Stimulated activated CD4-positive, alpha-beta T cell treated with anti-CD3 and anti-CD28 coated beads, Interleukin-1b, Interleukin-23, amount 100 ng/mL, for 4 hours (primary cell): ENCODE data around the gene FAM90A1.
A peak's percentile ranks its signal among the peaks of the same experiment; 100 is the strongest.
"Not testable (repeated sequence)": the region's sequence is repeated elsewhere in the genome, so short reads cannot be mapped to it uniquely, and the experiment has no call there.

Source experiments
- DNase-seq, 2 donors: peaks; one replicate each; pipeline ENCODE4 v3.0.0-alpha.2; 2020; ENCODE audit warnings: low read depth in 2 of 2

Gene FAM90A1

GRCh38 chr12:8226992-8227731 is at the start of gene FAM90A1:
TSS of gene FAM90A1 (minus strand) at chr12:8227618. CDS start at chr12:8224832, 2,786 bp downstream.
- DNase-seq: not testable (repeated sequence)

GRCh38 chr12:8276397-8276796 is 49.0 kb upstream of the FAM90A1 start:
- DNase-seq: not testable (repeated sequence)

- not testable (repeated sequence) for DNase-seq
Measured at GRCh38 chr12:8266706-8267105, 39.3 kb upstream of the FAM90A1 start.

- DNase-seq: not testable (repeated sequence)
Measured at GRCh38 chr12:8264236-8264635, 36.8 kb upstream of the FAM90A1 start.

- DNase-seq: not testable (repeated sequence)
Measured at GRCh38 chr12:8261111-8261554, 33.7 kb upstream of the FAM90A1 start.

- DNase-seq: not testable (repeated sequence)
Measured at GRCh38 chr12:8256356-8256755, 28.9 kb upstream of the FAM90A1 start.

- DNase-seq: not testable (repeated sequence)
Measured at GRCh38 chr12:8254705-8255104, 27.3 kb upstream of the FAM90A1 start.

GRCh38 chr12:8252056-8252818 is 24.8 kb upstream of the FAM90A1 start:
- not testable (repeated sequence) for DNase-seq

GRCh38 chr12:8251616-8252015 is 24.2 kb upstream of the FAM90A1 start:
- not testable (repeated sequence) for DNase-seq

- not testable (repeated sequence) for DNase-seq
Measured at GRCh38 chr12:8246941-8247535, 19.6 kb upstream of the FAM90A1 start.

GRCh38 chr12:8243682-8244161 is 16.3 kb upstream of the FAM90A1 start:
- peak in 1 of 2 donors; percentile 49 for DNase-seq

GRCh38 chr12:8242880-8243681 is 15.7 kb upstream of the FAM90A1 start:
- peak; percentile 99 to 100 for DNase-seq

GRCh38 chr12:8242622-8242879 is 15.1 kb upstream of the FAM90A1 start:
- DNase-seq: not testable (repeated sequence)

- DNase-seq: peak in 1 of 2 donors; percentile 15
Measured at GRCh38 chr12:8241917-8242621, 14.7 kb upstream of the FAM90A1 start.

GRCh38 chr12:8240340-8241114 is 13.1 kb upstream of the FAM90A1 start:
- not testable (repeated sequence) for DNase-seq

- DNase-seq: not testable (repeated sequence)
Measured at GRCh38 chr12:8237031-8237430, 9.6 kb upstream of the FAM90A1 start.

GRCh38 chr12:8235316-8236157 is 8.1 kb upstream of the FAM90A1 start:
- DNase-seq: not testable (repeated sequence)

GRCh38 chr12:8234746-8235145 is 7.3 kb upstream of the FAM90A1 start:
- DNase-seq: not testable (repeated sequence)

GRCh38 chr12:8233935-8234495 is 6.6 kb upstream of the FAM90A1 start:
- DNase-seq: not testable (repeated sequence)
